ENCODE measurements around the gene DNAH1. TPM values are rescaled to one million over a fixed set of nuclear protein-coding genes. Genes with fewer than 3 reads are reported as not detected.

Gene DNAH1
- total and polyA plus RNA-seq, 2 donors from 2014 or later, result 1.7 to 12.1 TPM

- no peak for TF ChIP-seq CTCF (IDR thresholded peaks at IDR 0.05; ENCODE audit: borderline replicate concordance, extremely low read depth, insufficient read depth)
- Histone ChIP-seq H3K9ac (ENCODE audit: low read length in 3 of 3) (no peak overlapping the region), H3K27ac (ENCODE audit: low read depth in 2 of 2, low read length in 2 of 2) (no peak overlapping the region), H3K4me3 (ENCODE audit: low read length in 3 of 3) (no peak overlapping the region), H3K27me3 (ENCODE audit: control insufficient read depth, insufficient read depth, low read length) (no peaks in the 10 kb centered on the region), H3K4me1 (ENCODE audit: control insufficient read depth in 2 of 3, insufficient read depth in 2 of 3, low read depth in 1 of 3, low read length in 3 of 3) (peaks cover 0 to 23% (median 0%) of the 10 kb centered on the region in 3 donors), H3K9me3 (ENCODE audit: control insufficient read depth in 2 of 3, insufficient read depth in 1 of 3, low read length in 3 of 3) (no peaks in the 10 kb centered on the region), H3K36me3 (ENCODE audit: control insufficient read depth in 2 of 3, insufficient read depth in 3 of 3, low read length in 3 of 3) (peaks cover 0 to 15% (median 8%) of the 10 kb centered on the region in 3 donors)
- FAIRE-seq, result no peak
- peak in 1 of 5 donors; percentile 47 for DNase-seq
- intact Hi-C loops (cut with DNase I), result no loop called here
Measured at GRCh38 chr3:52294320-52295150, 21.6 kb upstream of the DNAH1 start.

GRCh38 chr3:52295671-52296208 is 20.4 kb upstream of the DNAH1 start:
- Histone ChIP-seq H3K27ac (ENCODE audit: low read depth in 2 of 2, low read length in 2 of 2) (no peak overlapping the region), H3K4me3 (ENCODE audit: low read length in 3 of 3) (no peak overlapping the region), H3K9me3 (ENCODE audit: control insufficient read depth in 2 of 3, insufficient read depth in 1 of 3, low read length in 3 of 3) (no peaks in the 10 kb centered on the region), H3K9ac (ENCODE audit: low read length in 3 of 3) (no peak overlapping the region), H3K36me3 (ENCODE audit: control insufficient read depth in 2 of 3, insufficient read depth in 3 of 3, low read length in 3 of 3) (peaks cover 0 to 15% (median 8%) of the 10 kb centered on the region in 3 donors), H3K4me1 (ENCODE audit: control insufficient read depth in 2 of 3, insufficient read depth in 2 of 3, low read depth in 1 of 3, low read length in 3 of 3) (peaks cover 0 to 20% (median 0%) of the 10 kb centered on the region in 3 donors), H3K27me3 (ENCODE audit: control insufficient read depth, insufficient read depth, low read length) (no peaks in the 10 kb centered on the region)
- TF ChIP-seq CTCF (IDR thresholded peaks at IDR 0.05; ENCODE audit: borderline replicate concordance, extremely low read depth, insufficient read depth), result no peak
- DNase-seq (peak in 1 of 5 donors; percentile 32), FAIRE-seq (no peak)
- intact Hi-C loops (cut with DNase I), result no loop called here

GRCh38 chr3:52297242-52298148 is 18.6 kb upstream of the DNAH1 start:
- intact Hi-C loops (cut with DNase I), result no loop called here
- no peak for DNase-seq
- no peak for TF ChIP-seq CTCF (IDR thresholded peaks at IDR 0.05; ENCODE audit: borderline replicate concordance, extremely low read depth, insufficient read depth)

More at GRCh38 chr3:52297242-52298148, 18.6 kb upstream of the DNAH1 start:
- H3K9ac ChIP-seq (ENCODE audit: low read length in 3 of 3), result no peak overlapping the region
- H3K9me3 ChIP-seq (ENCODE audit: control insufficient read depth in 2 of 3, insufficient read depth in 1 of 3, low read length in 3 of 3), result no peaks in the 10 kb centered on the region
- peaks cover 0 to 7% (median 0%) of the 10 kb centered on the region in 3 donors for H3K4me1 ChIP-seq (ENCODE audit: control insufficient read depth in 2 of 3, insufficient read depth in 2 of 3, low read depth in 1 of 3, low read length in 3 of 3)
- FAIRE-seq, result no peak
- peak overlapping the region in 1 of 3 donors; percentile 20 for H3K4me3 ChIP-seq (ENCODE audit: low read length in 3 of 3)
- H3K27me3 ChIP-seq (ENCODE audit: control insufficient read depth, insufficient read depth, low read length), result no peaks in the 10 kb centered on the region
- H3K27ac ChIP-seq (ENCODE audit: low read depth in 2 of 2, low read length in 2 of 2), result no peak overlapping the region
- peaks cover 0 to 7% (median 4%) of the 10 kb centered on the region in 3 donors for H3K36me3 ChIP-seq (ENCODE audit: control insufficient read depth in 2 of 3, insufficient read depth in 3 of 3, low read length in 3 of 3)
